Stimulated activated CD8-positive, alpha-beta memory T cell treated with anti-CD3 and anti-CD28 coated beads, Interleukin-7, amount 100 ng/mL, for 4 hours (primary cell): ENCODE data around the gene MIA3.

ENCODE experiments used
- DNase-seq, 2 donors: peaks; one replicate each; pipeline ENCODE4 v3.0.0-alpha.2; 2020; ENCODE audit warnings: low read depth in 2 of 2

MIA3 gene

GRCh38 chr1:222622765-222623164, 4.9 kb downstream of the MIA3 start:
- no peak for DNase-seq

- DNase-seq: no peak
Measured at GRCh38 chr1:222623458-222623857, 5.6 kb downstream of the MIA3 start.

- DNase-seq: no peak
Measured at GRCh38 chr1:222624214-222624613, 6.3 kb downstream of the MIA3 start.

- DNase-seq: no peak
Measured at GRCh38 chr1:222627232-222627631, 9.3 kb downstream of the MIA3 start.

- DNase-seq: no peak
Measured at GRCh38 chr1:222629921-222630535, 12.1 kb downstream of the MIA3 start.

GRCh38 chr1:222631611-222632208, 13.8 kb downstream of the MIA3 start:
- DNase-seq: no peak

GRCh38 chr1:222632749-222633148, 14.9 kb downstream of the MIA3 start:
- no peak for DNase-seq

- DNase-seq: peak in 1 of 2 donors; percentile 56
Measured at GRCh38 chr1:222634180-222635013, 16.5 kb downstream of the MIA3 start.

- DNase-seq: no peak
Measured at GRCh38 chr1:222641269-222641948, 23.5 kb downstream of the MIA3 start.

- DNase-seq: no peak
Measured at GRCh38 chr1:222642468-222642867, 24.6 kb downstream of the MIA3 start.

GRCh38 chr1:222643606-222643937, 25.7 kb downstream of the MIA3 start:
- no peak for DNase-seq

- DNase-seq: peak; percentile 96
Measured at GRCh38 chr1:222643938-222644635, 26.2 kb downstream of the MIA3 start.

- DNase-seq: no peak
Measured at GRCh38 chr1:222644636-222644980, 26.7 kb downstream of the MIA3 start.

- no peak for DNase-seq
Measured at GRCh38 chr1:222652676-222653075, 34.8 kb downstream of the MIA3 start.

GRCh38 chr1:222653178-222653827, 35.4 kb downstream of the MIA3 start:
- DNase-seq: no peak

GRCh38 chr1:222654849-222655248, 37.0 kb downstream of the MIA3 start:
- DNase-seq: peak; percentile 66 to 77

GRCh38 chr1:222656391-222657155, 38.7 kb downstream of the MIA3 start:
- no peak for DNase-seq

- no peak for DNase-seq
Measured at GRCh38 chr1:222657899-222658298, 40.0 kb downstream of the MIA3 start.

GRCh38 chr1:222663431-222663934, 45.6 kb downstream of the MIA3 start:
- DNase-seq: no peak

- no peak for DNase-seq
Measured at GRCh38 chr1:222665964-222666363, 48.1 kb downstream of the MIA3 start.
